ENCODE data around the gene FBXO8.

DNA sequence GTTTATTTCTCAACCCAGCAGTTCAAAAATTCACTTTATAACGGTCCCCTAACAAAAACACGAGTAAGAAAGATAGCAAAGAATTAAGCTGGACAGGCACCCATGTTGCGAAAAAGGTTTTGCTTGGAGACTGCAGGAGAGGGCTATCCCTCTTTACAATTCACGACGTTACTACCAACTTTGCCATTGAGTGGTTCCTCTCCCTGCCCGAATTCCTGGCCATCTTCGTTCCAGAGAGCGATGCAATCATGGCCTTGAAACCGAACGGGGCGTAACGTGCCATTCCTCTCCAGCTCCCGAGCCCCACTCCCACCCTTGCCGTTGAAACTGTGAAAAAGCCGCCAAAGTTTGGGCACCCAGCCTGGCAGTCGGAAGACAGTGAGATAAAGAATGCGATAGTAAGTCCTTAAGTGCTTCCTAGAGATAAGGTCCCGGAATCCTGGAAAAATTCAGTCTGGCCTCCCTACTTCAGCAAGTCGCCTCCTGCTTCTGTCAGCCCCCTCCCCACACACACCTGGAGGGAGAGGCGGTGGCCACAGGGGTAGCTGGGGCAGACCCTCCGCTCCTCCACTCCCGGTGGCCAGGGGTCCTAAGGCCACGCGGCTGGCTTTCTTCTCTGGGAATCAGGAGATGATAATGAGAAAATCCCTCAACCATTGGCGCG, 65.2 kb downstream of the FBXO8 start:
- TF ChIP-seq, protein P1, sequence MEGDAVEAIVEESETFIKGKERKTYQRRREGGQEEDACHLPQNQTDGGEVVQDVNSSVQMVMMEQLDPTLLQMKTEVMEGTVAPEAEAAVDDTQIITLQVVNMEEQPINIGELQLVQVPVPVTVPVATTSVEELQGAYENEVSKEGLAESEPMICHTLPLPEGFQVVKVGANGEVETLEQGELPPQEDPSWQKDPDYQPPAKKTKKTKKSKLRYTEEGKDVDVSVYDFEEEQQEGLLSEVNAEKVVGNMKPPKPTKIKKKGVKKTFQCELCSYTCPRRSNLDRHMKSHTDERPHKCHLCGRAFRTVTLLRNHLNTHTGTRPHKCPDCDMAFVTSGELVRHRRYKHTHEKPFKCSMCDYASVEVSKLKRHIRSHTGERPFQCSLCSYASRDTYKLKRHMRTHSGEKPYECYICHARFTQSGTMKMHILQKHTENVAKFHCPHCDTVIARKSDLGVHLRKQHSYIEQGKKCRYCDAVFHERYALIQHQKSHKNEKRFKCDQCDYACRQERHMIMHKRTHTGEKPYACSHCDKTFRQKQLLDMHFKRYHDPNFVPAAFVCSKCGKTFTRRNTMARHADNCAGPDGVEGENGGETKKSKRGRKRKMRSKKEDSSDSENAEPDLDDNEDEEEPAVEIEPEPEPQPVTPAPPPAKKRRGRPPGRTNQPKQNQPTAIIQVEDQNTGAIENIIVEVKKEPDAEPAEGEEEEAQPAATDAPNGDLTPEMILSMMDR (IDR thresholded peaks at IDR 0.05 in 8 of 11, conservative IDR thresholded peaks at IDR 0.05 in 3 of 11) = no peak
- peak in 1 of 3 donors; percentile 23 for TF ChIP-seq POLR2AphosphoS5 (IDR thresholded peaks at IDR 0.05)

All from spleen (tissue), 7 donors.